ENCODE measurements around the gene KRT81. TPM values are rescaled to one million over a fixed set of nuclear protein-coding genes. Genes with fewer than 3 reads are reported as not detected.

KRT81 gene
- total and polyA plus RNA-seq, 2 donors from 2014 or later, result not detected

- FAIRE-seq (no peak), DNase-seq (peak in 1 of 5 donors; percentile 32)
- Histone ChIP-seq H3K9ac (ENCODE audit: low read length in 3 of 3) (no peak overlapping the region), H3K27ac (ENCODE audit: low read depth in 2 of 2, low read length in 2 of 2) (no peak overlapping the region), H3K36me3 (ENCODE audit: control insufficient read depth in 2 of 3, insufficient read depth in 3 of 3, low read length in 3 of 3) (no peaks in the 10 kb centered on the region), H3K4me1 (ENCODE audit: control insufficient read depth in 2 of 3, insufficient read depth in 2 of 3, low read depth in 1 of 3, low read length in 3 of 3) (peaks cover 2 to 8% (median 6%) of the 10 kb centered on the region in 3 donors), H3K4me3 (ENCODE audit: low read length in 3 of 3) (no peak overlapping the region), H3K27me3 (ENCODE audit: control insufficient read depth, insufficient read depth, low read length) (peaks cover 2% of the 10 kb centered on the region), H3K9me3 (ENCODE audit: control insufficient read depth in 2 of 3, insufficient read depth in 1 of 3, low read length in 3 of 3) (no peaks in the 10 kb centered on the region)
- no peak for TF ChIP-seq CTCF (IDR thresholded peaks at IDR 0.05; ENCODE audit: borderline replicate concordance, extremely low read depth, insufficient read depth)
- intact Hi-C loops (cut with DNase I), result no loop called here
Measured at GRCh38 chr12:52275686-52276085, 15.6 kb downstream of the KRT81 start.

- FAIRE-seq (no peak), DNase-seq (no peak)
Measured at GRCh38 chr12:52274521-52275120, 16.7 kb downstream of the KRT81 start, which contains the start of gene KRT86. KRT86 (plus strand) TSS chr12:52274645; CDS start chr12:52301917, 27,272 bp downstream.

GRCh38 chr12:52271158-52271557 lies 20.2 kb downstream of the KRT81 start:
- no peak overlapping the region for H3K9ac ChIP-seq (ENCODE audit: low read length in 3 of 3)
- no peaks in the 10 kb centered on the region for H3K27me3 ChIP-seq (ENCODE audit: control insufficient read depth, insufficient read depth, low read length)
- FAIRE-seq, result no peak
- H3K27ac ChIP-seq (ENCODE audit: low read depth in 2 of 2, low read length in 2 of 2), result no peak overlapping the region
- H3K9me3 ChIP-seq (ENCODE audit: control insufficient read depth in 2 of 3, insufficient read depth in 1 of 3, low read length in 3 of 3), result no peaks in the 10 kb centered on the region
- H3K4me1 ChIP-seq (ENCODE audit: control insufficient read depth in 2 of 3, insufficient read depth in 2 of 3, low read depth in 1 of 3, low read length in 3 of 3), result no peaks in the 10 kb centered on the region
- no peak for DNase-seq
- H3K4me3 ChIP-seq (ENCODE audit: low read length in 3 of 3), result no peak overlapping the region
- intact Hi-C loops (cut with DNase I), result no loop called here
- no peaks in the 10 kb centered on the region for H3K36me3 ChIP-seq (ENCODE audit: control insufficient read depth in 2 of 3, insufficient read depth in 3 of 3, low read length in 3 of 3)
- no peak for TF ChIP-seq CTCF (IDR thresholded peaks at IDR 0.05; ENCODE audit: borderline replicate concordance, extremely low read depth, insufficient read depth)

More at GRCh38 chr12:52274521-52275120, 16.7 kb downstream of the KRT81 start, which contains the start of gene KRT86:
- no peak within 1 kb of the TSS for H3K9ac ChIP-seq (ENCODE audit: low read length in 3 of 3)
- H3K4me3 ChIP-seq (ENCODE audit: low read length in 3 of 3), result no peak within 1 kb of the TSS
- peaks cover 2% of the 10 kb centered on the region for H3K27me3 ChIP-seq (ENCODE audit: control insufficient read depth, insufficient read depth, low read length)
- peaks cover 2 to 8% (median 6%) of the 10 kb centered on the region in 3 donors for H3K4me1 ChIP-seq (ENCODE audit: control insufficient read depth in 2 of 3, insufficient read depth in 2 of 3, low read depth in 1 of 3, low read length in 3 of 3)
- intact Hi-C loops (cut with DNase I), result no loop called here
- no peak for TF ChIP-seq CTCF (IDR thresholded peaks at IDR 0.05; ENCODE audit: borderline replicate concordance, extremely low read depth, insufficient read depth)
- no peaks in the 10 kb centered on the region for H3K9me3 ChIP-seq (ENCODE audit: control insufficient read depth in 2 of 3, insufficient read depth in 1 of 3, low read length in 3 of 3)
- no peaks in the 10 kb centered on the region for H3K36me3 ChIP-seq (ENCODE audit: control insufficient read depth in 2 of 3, insufficient read depth in 3 of 3, low read length in 3 of 3)
- H3K27ac ChIP-seq (ENCODE audit: low read depth in 2 of 2, low read length in 2 of 2), result no peak within 1 kb of the TSS
